ENCODE results near the gene NUP214.
"Not testable (repeated sequence)": the region's sequence is repeated elsewhere in the genome, so short reads cannot be mapped to it uniquely, and the experiment has no call there.

Gene NUP214

GRCh38 chr9:131180454-131180853 lies 55.1 kb downstream of the NUP214 start:
- Histone ChIP-seq H3K4me3 (ENCODE audit: extremely low read depth, insufficient read depth, low read length, poor library complexity, severe bottlenecking) (no peak overlapping the region), H3K27ac (ENCODE audit: low read depth, low read length, severe bottlenecking) (peak overlapping the region; percentile 95), H3K9me3 (ENCODE audit: control insufficient read depth, low read length) (no peaks in the 10 kb centered on the region), H3K4me1 (ENCODE audit: control insufficient read depth, insufficient read depth, low read length, poor library complexity, severe bottlenecking) (peaks cover 28% of the 10 kb centered on the region), H3K36me3 (ENCODE audit: control insufficient read depth, insufficient read depth, low read length) (peaks cover 28% of the 10 kb centered on the region)
- 84% methylated on average over 2 of the region's 6 CpGs; no CpG with 5 or more reads in 1 of the 2 experiments for WGBS, 2 experiments (ENCODE audit: insufficient coverage in 2 of 2)

DNA sequence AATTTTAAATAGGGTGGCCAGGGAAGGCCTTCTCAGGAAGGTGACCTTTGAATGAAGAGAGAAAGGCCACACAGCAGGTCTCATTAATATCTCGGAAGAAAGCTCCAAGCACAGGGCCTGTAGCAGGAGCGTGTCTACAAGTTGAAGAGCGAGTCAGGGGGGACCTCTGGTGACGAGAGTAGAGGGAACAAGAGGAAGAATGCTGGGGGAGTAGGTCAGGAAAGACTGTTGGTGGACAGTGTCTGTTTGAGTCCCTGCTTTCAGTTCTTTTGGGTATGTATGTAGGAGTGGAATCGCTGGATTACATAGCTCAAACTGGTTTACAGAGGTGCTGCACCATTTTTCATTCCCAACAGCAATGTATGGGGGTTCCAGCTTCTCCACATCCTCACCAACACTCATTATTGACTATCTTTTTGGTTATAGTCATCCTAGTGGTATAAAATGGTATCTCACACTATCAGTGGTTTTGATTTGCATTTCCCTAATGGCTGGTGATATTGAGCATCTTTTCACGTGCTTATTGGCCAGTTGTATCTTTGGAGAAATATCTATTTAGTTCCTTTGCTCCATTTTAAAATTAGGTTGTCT lies 55.8 kb downstream of the NUP214 start:
- H3K4me1 ChIP-seq (ENCODE audit: control insufficient read depth, insufficient read depth, low read length, poor library complexity, severe bottlenecking): peaks cover 28% of the 10 kb centered on the region
- H3K4me3 ChIP-seq (ENCODE audit: extremely low read depth, insufficient read depth, low read length, poor library complexity, severe bottlenecking): no peak overlapping the region
- peaks cover 21% of the 10 kb centered on the region for H3K36me3 ChIP-seq (ENCODE audit: control insufficient read depth, insufficient read depth, low read length)
- H3K9me3 ChIP-seq (ENCODE audit: control insufficient read depth, low read length): no peaks in the 10 kb centered on the region
- whole genome bisulfite sequencing, 2 experiments (ENCODE audit: insufficient coverage in 2 of 2): 88 to 94% methylated on average over 4 to 5 of the region's 6 CpGs
- H3K27ac ChIP-seq (ENCODE audit: low read depth, low read length, severe bottlenecking): peak overlapping the region; percentile 5

DNA sequence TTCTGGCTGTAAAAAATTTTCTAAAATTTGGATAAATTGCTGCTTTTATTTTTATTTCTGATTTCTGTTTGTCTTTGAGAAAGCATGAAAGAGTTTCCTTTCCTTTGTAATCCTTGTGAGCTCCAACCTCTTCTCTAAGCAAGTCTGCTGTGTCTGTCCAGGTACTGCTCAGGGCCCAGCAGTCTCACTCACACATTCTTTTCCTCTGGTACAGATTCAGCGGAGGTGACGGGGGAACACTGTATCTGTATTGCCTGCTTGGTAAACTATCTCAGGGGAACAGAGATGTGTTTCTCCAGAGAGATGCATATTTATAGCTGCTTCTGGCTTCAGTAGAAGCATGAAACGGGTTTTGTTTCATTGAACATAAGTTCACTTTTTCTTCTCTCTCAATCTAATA lies 60.5 kb downstream of the NUP214 start:
- Histone ChIP-seq H3K27ac (ENCODE audit: low read depth, low read length, severe bottlenecking) (no peak overlapping the region), H3K36me3 (ENCODE audit: control insufficient read depth, insufficient read depth, low read length) (peaks cover 49% of the 10 kb centered on the region)

GRCh38 chr9:131186622-131187021 lies 61.2 kb downstream of the NUP214 start:
- Histone ChIP-seq H3K4me1 (ENCODE audit: control insufficient read depth, insufficient read depth, low read length, poor library complexity, severe bottlenecking) (peaks cover 3% of the 10 kb centered on the region), H3K4me3 (ENCODE audit: extremely low read depth, insufficient read depth, low read length, poor library complexity, severe bottlenecking) (no peak overlapping the region), H3K27ac (ENCODE audit: low read depth, low read length, severe bottlenecking) (no peak overlapping the region), H3K9me3 (ENCODE audit: control insufficient read depth, low read length) (no peaks in the 10 kb centered on the region), H3K36me3 (ENCODE audit: control insufficient read depth, insufficient read depth, low read length) (peaks cover 49% of the 10 kb centered on the region)
- WGBS, 2 experiments (ENCODE audit: insufficient coverage in 2 of 2): 100% methylated on average over 2 to 4 of the region's 4 CpGs

More for the DNA sequence above, 60.5 kb downstream of the NUP214 start:
- Histone ChIP-seq H3K4me1 (ENCODE audit: control insufficient read depth, insufficient read depth, low read length, poor library complexity, severe bottlenecking) (peaks cover 8% of the 10 kb centered on the region), H3K9me3 (ENCODE audit: control insufficient read depth, low read length) (no peaks in the 10 kb centered on the region), H3K4me3 (ENCODE audit: extremely low read depth, insufficient read depth, low read length, poor library complexity, severe bottlenecking) (no peak overlapping the region)
- 100% methylated on average over 1 of the region's 3 CpGs; no CpG with 5 or more reads in 1 of the 2 experiments for WGBS, 2 experiments (ENCODE audit: insufficient coverage in 2 of 2)

DNA sequence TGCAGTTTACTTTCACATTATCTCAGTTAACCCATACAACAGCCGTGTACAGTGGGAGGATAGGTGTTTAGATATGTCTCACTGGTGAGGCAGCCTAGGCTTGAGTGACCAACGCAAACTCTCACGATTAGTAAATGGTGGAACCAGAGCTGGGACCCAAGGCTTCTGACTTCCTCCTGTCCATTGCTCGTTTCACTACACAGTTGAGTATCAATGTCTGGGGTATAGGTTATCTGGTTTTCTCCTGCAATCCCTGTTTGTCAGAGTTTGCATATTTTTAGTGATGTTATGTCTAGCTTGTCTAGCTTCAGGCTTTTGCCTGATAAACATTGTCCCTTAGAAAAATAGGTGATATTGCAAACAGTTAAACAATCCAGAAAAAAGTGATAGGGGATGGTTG lies 62.6 kb downstream of the NUP214 start:
- H3K36me3 ChIP-seq (ENCODE audit: control insufficient read depth, insufficient read depth, low read length): peaks cover 54% of the 10 kb centered on the region
- H3K9me3 ChIP-seq (ENCODE audit: control insufficient read depth, low read length): no peaks in the 10 kb centered on the region
- no peak overlapping the region for H3K27ac ChIP-seq (ENCODE audit: low read depth, low read length, severe bottlenecking)
- H3K4me1 ChIP-seq (ENCODE audit: control insufficient read depth, insufficient read depth, low read length, poor library complexity, severe bottlenecking): peaks cover 3% of the 10 kb centered on the region
- WGBS, 2 experiments (ENCODE audit: insufficient coverage in 2 of 2): 95 to 100% methylated on average over 3 of the region's 4 CpGs
- H3K4me3 ChIP-seq (ENCODE audit: extremely low read depth, insufficient read depth, low read length, poor library complexity, severe bottlenecking): no peak overlapping the region

DNA sequence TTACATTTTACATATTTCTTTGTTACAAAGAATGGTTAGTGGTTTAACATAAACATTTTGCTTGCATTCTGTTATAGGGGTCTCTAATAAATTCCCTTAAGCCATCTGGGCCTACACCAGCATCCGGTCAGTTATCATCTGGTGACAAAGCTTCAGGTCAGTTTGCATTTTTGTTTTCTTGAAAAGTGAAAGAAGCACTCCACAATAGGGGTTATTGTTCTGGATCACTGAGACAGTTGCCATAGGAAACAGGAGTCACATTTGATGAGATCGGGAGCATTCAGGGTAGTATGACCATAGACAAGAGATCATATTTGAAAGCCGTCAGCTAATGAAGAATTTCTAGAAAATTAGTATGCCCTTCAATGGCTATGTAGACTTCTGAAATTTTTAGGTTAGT lies 63.6 kb downstream of the NUP214 start:
- no peaks in the 10 kb centered on the region for H3K9me3 ChIP-seq (ENCODE audit: control insufficient read depth, low read length)
- H3K4me1 ChIP-seq (ENCODE audit: control insufficient read depth, insufficient read depth, low read length, poor library complexity, severe bottlenecking): peaks cover 3% of the 10 kb centered on the region
- H3K4me3 ChIP-seq (ENCODE audit: extremely low read depth, insufficient read depth, low read length, poor library complexity, severe bottlenecking): no peak overlapping the region
- H3K27ac ChIP-seq (ENCODE audit: low read depth, low read length, severe bottlenecking): no peak overlapping the region
- WGBS, 2 experiments (ENCODE audit: insufficient coverage in 2 of 2): 100% methylated on average over 2 of the region's 3 CpGs
- peaks cover 61% of the 10 kb centered on the region for H3K36me3 ChIP-seq (ENCODE audit: control insufficient read depth, insufficient read depth, low read length)

- WGBS, 2 experiments (ENCODE audit: insufficient coverage in 2 of 2): 64 to 89% methylated on average over 1 to 3 of the region's 3 CpGs
- peak overlapping the region; percentile 6 for H3K27ac ChIP-seq (ENCODE audit: low read depth, low read length, severe bottlenecking)
These were observed 64.8 kb downstream of the NUP214 start for GRCh38 chr9:131190191-131190590.

GRCh38 chr9:131191032-131191431 lies 65.6 kb downstream of the NUP214 start:
- H3K4me1 ChIP-seq (ENCODE audit: control insufficient read depth, insufficient read depth, low read length, poor library complexity, severe bottlenecking); H3K4me3 ChIP-seq (ENCODE audit: extremely low read depth, insufficient read depth, low read length, poor library complexity, severe bottlenecking); H3K9me3 ChIP-seq (ENCODE audit: control insufficient read depth, low read length); H3K27ac ChIP-seq (ENCODE audit: low read depth, low read length, severe bottlenecking): not testable (repeated sequence)
- peaks cover 75% of the 10 kb centered on the region for H3K36me3 ChIP-seq (ENCODE audit: control insufficient read depth, insufficient read depth, low read length)
- WGBS, 2 experiments (ENCODE audit: insufficient coverage in 2 of 2): 88 to 100% methylated on average over 2 to 5 of the region's 6 CpGs

More at GRCh38 chr9:131190191-131190590, 64.8 kb downstream of the NUP214 start:
- H3K9me3 ChIP-seq (ENCODE audit: control insufficient read depth, low read length): no peaks in the 10 kb centered on the region
- H3K4me3 ChIP-seq (ENCODE audit: extremely low read depth, insufficient read depth, low read length, poor library complexity, severe bottlenecking): no peak overlapping the region
- H3K36me3 ChIP-seq (ENCODE audit: control insufficient read depth, insufficient read depth, low read length): peaks cover 73% of the 10 kb centered on the region
- peaks cover 3% of the 10 kb centered on the region for H3K4me1 ChIP-seq (ENCODE audit: control insufficient read depth, insufficient read depth, low read length, poor library complexity, severe bottlenecking)

DNA sequence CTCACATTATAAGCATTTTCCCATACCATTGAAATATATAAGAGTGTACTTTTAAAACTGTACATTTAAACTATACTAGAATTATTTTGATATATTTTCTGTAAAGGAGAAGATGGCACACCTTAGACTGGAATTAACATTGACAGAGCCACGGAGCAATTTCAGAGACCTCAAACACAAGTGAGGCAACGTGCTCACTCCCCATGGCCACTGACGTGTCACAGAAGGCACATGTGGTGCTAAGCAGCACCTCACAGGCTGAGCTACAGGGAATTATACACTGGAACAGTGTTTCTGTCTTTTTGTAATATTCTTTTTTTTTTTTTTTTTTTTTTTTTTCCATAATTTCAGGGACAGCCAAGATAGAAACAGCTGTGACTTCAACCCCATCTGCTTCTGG lies 66.5 kb downstream of the NUP214 start:
- H3K4me3 ChIP-seq (ENCODE audit: extremely low read depth, insufficient read depth, low read length, poor library complexity, severe bottlenecking): no peak overlapping the region
- H3K9me3 ChIP-seq (ENCODE audit: control insufficient read depth, low read length): no peaks in the 10 kb centered on the region
- 100% methylated on average over 3 of the region's 3 CpGs; no CpG with 5 or more reads in 1 of the 2 experiments for WGBS, 2 experiments (ENCODE audit: insufficient coverage in 2 of 2)
- peaks cover 3% of the 10 kb centered on the region for H3K4me1 ChIP-seq (ENCODE audit: control insufficient read depth, insufficient read depth, low read length, poor library complexity, severe bottlenecking)
- no peak overlapping the region for H3K27ac ChIP-seq (ENCODE audit: low read depth, low read length, severe bottlenecking)
- peaks cover 76% of the 10 kb centered on the region for H3K36me3 ChIP-seq (ENCODE audit: control insufficient read depth, insufficient read depth, low read length)

DNA sequence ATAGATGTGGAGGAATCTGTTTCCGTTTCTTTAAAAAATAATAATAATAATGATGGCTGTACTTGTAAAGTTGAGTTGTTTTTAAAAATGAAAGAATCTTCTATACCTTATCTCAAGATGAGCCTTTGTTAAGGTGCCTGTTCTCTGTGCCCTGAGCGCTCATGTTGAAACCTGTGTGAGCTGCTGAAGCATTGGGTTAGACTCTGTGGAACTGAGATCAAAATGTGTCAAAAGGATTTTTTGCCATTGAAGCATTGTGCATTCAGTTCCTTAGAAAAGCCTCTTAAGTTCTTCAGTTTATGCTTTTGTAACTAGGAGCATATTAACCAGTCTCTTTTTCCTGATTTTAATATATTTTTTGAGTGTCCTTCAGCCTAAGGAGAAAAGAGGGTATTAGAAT lies 67.7 kb downstream of the NUP214 start:
- H3K36me3 ChIP-seq (ENCODE audit: control insufficient read depth, insufficient read depth, low read length): peaks cover 76% of the 10 kb centered on the region
- no peaks in the 10 kb centered on the region for H3K9me3 ChIP-seq (ENCODE audit: control insufficient read depth, low read length)
- no peak overlapping the region for H3K4me3 ChIP-seq (ENCODE audit: extremely low read depth, insufficient read depth, low read length, poor library complexity, severe bottlenecking)
- no peak overlapping the region for H3K27ac ChIP-seq (ENCODE audit: low read depth, low read length, severe bottlenecking)
- peaks cover 3% of the 10 kb centered on the region for H3K4me1 ChIP-seq (ENCODE audit: control insufficient read depth, insufficient read depth, low read length, poor library complexity, severe bottlenecking)
- WGBS, 2 experiments (ENCODE audit: insufficient coverage in 2 of 2): no CpG with 5 or more reads among the region's 2 CpGs

DNA sequence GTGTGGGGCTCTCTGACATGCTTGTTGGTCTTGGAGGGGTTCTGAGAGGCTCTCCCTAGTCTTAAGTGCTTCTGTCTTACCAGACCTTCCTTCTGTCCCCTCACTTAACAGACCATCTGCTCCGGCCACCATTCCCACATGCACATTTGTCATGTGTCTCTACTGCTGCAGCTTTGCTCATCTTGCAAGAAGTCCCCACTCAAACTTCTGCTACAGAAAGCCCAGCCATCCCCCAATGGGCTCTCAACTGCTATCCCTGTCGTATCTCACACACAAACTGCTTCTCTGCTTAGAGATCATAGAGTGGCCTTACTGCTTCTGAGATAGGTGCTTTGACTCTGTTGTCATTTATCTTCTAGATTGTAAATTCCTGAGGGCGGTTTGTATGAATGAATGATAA lies 69.4 kb downstream of the NUP214 start:
- WGBS, 2 experiments (ENCODE audit: insufficient coverage in 2 of 2): 83 to 100% methylated on average over 2 of the region's 3 CpGs
- Histone ChIP-seq H3K27ac (ENCODE audit: low read depth, low read length, severe bottlenecking) (no peak overlapping the region), H3K36me3 (ENCODE audit: control insufficient read depth, insufficient read depth, low read length) (peaks cover 77% of the 10 kb centered on the region), H3K4me1 (ENCODE audit: control insufficient read depth, insufficient read depth, low read length, poor library complexity, severe bottlenecking) (peaks cover 3% of the 10 kb centered on the region), H3K9me3 (ENCODE audit: control insufficient read depth, low read length) (no peaks in the 10 kb centered on the region), H3K4me3 (ENCODE audit: extremely low read depth, insufficient read depth, low read length, poor library complexity, severe bottlenecking) (no peak overlapping the region)
